ENCODE data around the gene ZNG1B. TPM values are rescaled to one million over a fixed set of nuclear protein-coding genes. Genes with fewer than 3 reads are reported as not detected.
"Not testable (repeated sequence)": the region's sequence is repeated elsewhere in the genome, so short reads cannot be mapped to it uniquely, and the experiment has no call there.

ZNG1B gene
- polyA plus RNA-seq, 1 donor (not counting 4 experiments of a cell fraction or from before 2014, with no cell fraction given) = 34.0 TPM

DNA sequence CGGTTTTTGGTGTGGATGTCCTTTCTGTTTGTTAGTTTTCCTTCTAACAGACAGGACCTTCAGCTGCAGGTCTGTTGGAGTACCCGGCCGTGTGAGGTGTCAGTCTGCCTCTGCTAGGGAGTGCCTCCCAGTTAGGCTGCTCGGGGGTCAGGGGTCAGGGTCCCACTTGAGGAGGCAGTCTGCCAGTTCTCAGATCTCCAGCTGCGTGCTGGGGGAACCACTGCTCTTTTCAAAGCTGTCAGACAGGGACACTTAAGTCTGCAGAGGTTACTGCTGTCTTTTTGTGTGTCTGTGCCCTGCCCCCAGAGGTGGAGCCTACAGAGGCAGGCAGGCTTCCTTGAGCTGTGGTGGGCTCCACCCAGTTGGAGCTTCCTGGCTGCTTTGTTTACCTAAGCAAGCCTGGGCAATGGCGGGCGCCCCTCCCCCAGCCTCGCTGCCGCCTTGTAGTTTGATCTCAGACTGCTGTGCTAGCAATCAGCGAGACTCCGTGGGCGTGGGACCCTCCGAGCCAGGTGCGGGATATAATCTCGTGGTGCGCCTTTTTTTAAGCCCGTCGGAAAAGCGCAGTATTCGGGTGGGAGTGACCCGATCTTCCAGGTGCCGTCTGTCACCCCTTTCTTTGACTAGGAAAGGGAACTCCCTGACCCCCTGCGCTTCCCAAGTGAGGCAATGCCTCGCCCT lies 39.3 kb downstream of the ZNG1B start:
- H3K4me1 ChIP-seq (ENCODE audit: control insufficient read depth, extremely low read depth, insufficient read depth, low read length); dilution Hi-C loops (cut with MboI; ENCODE audit: extremely low pct_ligation_motif_present, low sequenced_read_pairs); H3K27ac ChIP-seq (ENCODE audit: control insufficient read depth, insufficient read depth, low read length); H3K79me2 ChIP-seq (ENCODE audit: control insufficient read depth, insufficient read depth, low read length); H2AFZ ChIP-seq (ENCODE audit: control insufficient read depth, low read length); DNase-seq (ENCODE audit: low read depth, low spot score); H3K9me3 ChIP-seq (ENCODE audit: control insufficient read depth, low read depth, low read length); H3K9ac ChIP-seq (ENCODE audit: control insufficient read depth, extremely low read depth, insufficient read depth, low read length); H4K20me1 ChIP-seq (ENCODE audit: control insufficient read depth, extremely low read depth, insufficient read depth, low read length); H3K36me3 ChIP-seq (ENCODE audit: control insufficient read depth in 2 of 2, extremely low read depth in 1 of 2, insufficient read depth in 2 of 2, low read length in 2 of 2); H3K27me3 ChIP-seq (ENCODE audit: control insufficient read depth, extremely low read depth, insufficient read depth, low read length); H3K4me2 ChIP-seq (ENCODE audit: control insufficient read depth, extremely low read depth, insufficient read depth, low read depth, low read length); H3K9me1 ChIP-seq (ENCODE audit: control insufficient read depth, extremely low read depth, insufficient read depth, low read length); H3K4me3 ChIP-seq (ENCODE audit: control insufficient read depth in 2 of 3, extremely low read depth in 1 of 3, insufficient read depth in 2 of 3, low read depth in 1 of 3, low read length in 3 of 3); FAIRE-seq: not testable (repeated sequence)

DNA sequence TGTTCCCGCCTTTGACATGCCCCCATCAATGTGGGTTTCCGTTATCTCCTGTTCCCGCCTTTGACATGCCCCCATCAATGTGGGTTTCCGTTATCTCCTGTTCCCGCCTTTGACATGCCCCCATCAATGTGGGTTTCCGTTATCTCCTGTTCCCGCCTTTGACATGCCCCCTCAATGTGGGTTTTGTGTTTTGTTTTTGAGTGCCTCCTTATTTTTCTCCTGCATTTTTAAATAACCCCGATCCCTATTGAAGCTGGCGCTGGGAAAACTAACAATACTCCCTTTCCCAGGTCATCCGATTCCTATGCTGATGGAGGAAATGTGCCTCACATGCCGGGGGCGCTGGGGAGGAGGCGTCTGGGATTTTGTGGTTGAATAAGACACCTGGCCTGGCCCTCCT lies 59.0 kb downstream of the ZNG1B start:
- H3K9ac ChIP-seq (ENCODE audit: control insufficient read depth, extremely low read depth, insufficient read depth, low read length); H3K27ac ChIP-seq (ENCODE audit: control insufficient read depth, insufficient read depth, low read length); H3K4me3 ChIP-seq (ENCODE audit: control insufficient read depth in 2 of 3, extremely low read depth in 1 of 3, insufficient read depth in 2 of 3, low read depth in 1 of 3, low read length in 3 of 3); H3K9me3 ChIP-seq (ENCODE audit: control insufficient read depth, low read depth, low read length); H3K4me2 ChIP-seq (ENCODE audit: control insufficient read depth, extremely low read depth, insufficient read depth, low read depth, low read length); FAIRE-seq; DNase-seq (ENCODE audit: low read depth, low spot score); H3K79me2 ChIP-seq (ENCODE audit: control insufficient read depth, insufficient read depth, low read length); H3K27me3 ChIP-seq (ENCODE audit: control insufficient read depth, extremely low read depth, insufficient read depth, low read length); H3K9me1 ChIP-seq (ENCODE audit: control insufficient read depth, extremely low read depth, insufficient read depth, low read length); H4K20me1 ChIP-seq (ENCODE audit: control insufficient read depth, extremely low read depth, insufficient read depth, low read length); H3K4me1 ChIP-seq (ENCODE audit: control insufficient read depth, extremely low read depth, insufficient read depth, low read length); dilution Hi-C loops (cut with MboI; ENCODE audit: extremely low pct_ligation_motif_present, low sequenced_read_pairs); H3K36me3 ChIP-seq (ENCODE audit: control insufficient read depth in 2 of 2, extremely low read depth in 1 of 2, insufficient read depth in 2 of 2, low read length in 2 of 2); H2AFZ ChIP-seq (ENCODE audit: control insufficient read depth, low read length): not testable (repeated sequence)

DNA sequence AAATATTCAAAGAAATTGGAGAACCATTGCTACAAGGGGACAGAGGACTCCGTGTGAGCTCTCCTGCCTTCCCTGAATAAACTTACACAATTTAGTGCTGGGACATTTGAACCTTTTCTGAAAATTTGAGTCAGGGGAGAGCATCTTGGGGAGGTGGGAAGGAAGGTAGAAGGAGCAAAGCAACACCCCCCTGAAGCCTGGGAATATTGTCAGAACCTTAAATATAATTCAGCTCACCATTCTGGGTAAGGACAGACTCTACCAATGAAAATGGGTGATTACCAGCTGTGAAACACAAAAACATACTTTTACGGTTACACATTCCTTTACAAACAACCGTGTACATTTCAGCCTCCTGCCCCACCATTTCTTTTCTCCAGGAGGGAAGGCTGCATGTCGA lies 60.9 kb downstream of the ZNG1B start, which contains the start of gene FOXD4L1:
TSS of gene FOXD4L1 (plus strand) at position 301 of the 400 bp plus-strand sequence. CDS start 592 bp downstream, outside the sequence.
- H3K4me2 ChIP-seq (ENCODE audit: control insufficient read depth, extremely low read depth, insufficient read depth, low read depth, low read length); DNase-seq (ENCODE audit: low read depth, low spot score); H3K9me3 ChIP-seq (ENCODE audit: control insufficient read depth, low read depth, low read length); H4K20me1 ChIP-seq (ENCODE audit: control insufficient read depth, extremely low read depth, insufficient read depth, low read length); H3K27ac ChIP-seq (ENCODE audit: control insufficient read depth, insufficient read depth, low read length); H3K4me1 ChIP-seq (ENCODE audit: control insufficient read depth, extremely low read depth, insufficient read depth, low read length); dilution Hi-C loops (cut with MboI; ENCODE audit: extremely low pct_ligation_motif_present, low sequenced_read_pairs); H3K36me3 ChIP-seq (ENCODE audit: control insufficient read depth in 2 of 2, extremely low read depth in 1 of 2, insufficient read depth in 2 of 2, low read length in 2 of 2); H2AFZ ChIP-seq (ENCODE audit: control insufficient read depth, low read length); H3K9me1 ChIP-seq (ENCODE audit: control insufficient read depth, extremely low read depth, insufficient read depth, low read length); H3K9ac ChIP-seq (ENCODE audit: control insufficient read depth, extremely low read depth, insufficient read depth, low read length); H3K79me2 ChIP-seq (ENCODE audit: control insufficient read depth, insufficient read depth, low read length); FAIRE-seq; H3K4me3 ChIP-seq (ENCODE audit: control insufficient read depth in 2 of 3, extremely low read depth in 1 of 3, insufficient read depth in 2 of 3, low read depth in 1 of 3, low read length in 3 of 3): not testable (repeated sequence)
- peaks cover 18% of the 10 kb centered on the region for H3K27me3 ChIP-seq (ENCODE audit: control insufficient read depth, extremely low read depth, insufficient read depth, low read length)
